ENCODE data around the gene BCL7A. TPM values are rescaled to one million over a fixed set of nuclear protein-coding genes. Genes with fewer than 3 reads are reported as not detected.
A peak's percentile ranks its signal among the peaks of the same experiment; 100 is the strongest.

BCL7A gene
- total and polyA plus RNA-seq, 10 of the 15 experiments (the other 5 are each of a cell fraction or from before 2014, with no cell fraction given): 0.37 to 17.2 (median 11.7) TPM

- H2AFZ ChIP-seq (ENCODE audit: control insufficient read depth, low read depth, low read length): no peak overlapping the region
- DNase-seq (ENCODE audit: low read depth, low spot score): no peak
- no peak for FAIRE-seq
- ChIA-PET RAD21 (ENCODE audit: unreplicated experiment) (interaction anchor here (0.6 kb wide), 1 partner anchor 103 kb away, joined by 3 read pairs; no protein-coding TSS in a partner anchor), SMC1A (ENCODE audit: uncharacterized antibody, unreplicated experiment) (interaction anchor here (0.6 kb wide), 1 partner anchor 1169 kb away, joined by 3 read pairs; no protein-coding TSS in a partner anchor), POLR2A (no interaction called here), CTCF (interaction anchor here (0.6 to 0.7 kb wide), 2 partner anchors 158 to 312 kb away, joined by 3 read pairs; no protein-coding TSS in a partner anchor)
- H3K4me3 ChIP-seq: no peak overlapping the region
- no peaks in the 10 kb centered on the region for H3K79me2 ChIP-seq (ENCODE audit: control insufficient read depth, insufficient read depth, low read length)
- no TSS peak for BruUV-seq (replicated peaks)
- H3K36me3 ChIP-seq (ENCODE audit: control insufficient read depth in 2 of 2, insufficient read depth in 2 of 2, low read length in 1 of 2): no peaks in the 10 kb centered on the region; a peak in 1 of 4 replicates
- no peaks in the 10 kb centered on the region for H3K9me3 ChIP-seq (replicated peaks; ENCODE audit: control insufficient read depth, insufficient read depth, low read length)
- H3K9ac ChIP-seq (ENCODE audit: control insufficient read depth, insufficient read depth, low read length): no peak overlapping the region
- H3K4me2 ChIP-seq (ENCODE audit: control insufficient read depth, insufficient read depth): 0 out of 2 replicates have a peak overlapping the region, but pooled peaks have one; percentile 17
- peaks cover 33% of the 10 kb centered on the region for H3K4me1 ChIP-seq (ENCODE audit: control insufficient read depth, insufficient read depth, low read length)
- TF ChIP-seq ELK1 (IDR thresholded peaks at IDR 0.05; ENCODE audit: low read depth, low read length) (no peak), E2F4 (IDR thresholded peaks at IDR 0.05; ENCODE audit: low read depth, low read length) (no peak), SP1 (IDR thresholded peaks at IDR 0.05; ENCODE audit: low read depth, low read length) (no peak), GATAD2B (conservative IDR thresholded peaks at IDR 0.05; ENCODE audit: low read depth) (no peak), SPI1 (IDR thresholded peaks at IDR 0.05; ENCODE audit: borderline replicate concordance, insufficient read depth, low read depth, low read length) (no peak), SMAD1 (IDR thresholded peaks at IDR 0.05; ENCODE audit: low read depth, partially characterized antibody) (no peak), RAD21 (IDR thresholded peaks at IDR 0.05; ENCODE audit: insufficient read depth, low read depth, low read length) (no peak), EED (IDR thresholded peaks at IDR 0.05; ENCODE audit: low read depth) (no peak)
- 0 out of 4 replicates have a peak, but pooled peaks cover 0 to 3% of the 10 kb centered on the region in 2 experiments for H3K27me3 ChIP-seq (replicated peaks in 1 of 2; ENCODE audit: control insufficient read depth in 2 of 2, insufficient read depth in 2 of 2, low read length in 1 of 2)
- no peak overlapping the region for H3K27ac ChIP-seq (ENCODE audit: control insufficient read depth, insufficient read depth)
- no peaks in the 10 kb centered on the region for H4K20me1 ChIP-seq (ENCODE audit: control insufficient read depth, insufficient read depth)
- in situ Hi-C loops (cut with MboI) (no loop called here), intact Hi-C loops (cut with micrococcal nuclease; ENCODE audit: unreplicated experiment) (no loop called here)
- no peak for ATAC-seq
- 7% methylated on average over 11 of the region's 11 CpGs for WGBS (ENCODE audit: insufficient coverage, insufficient replicate concordance, low lambda C conversion rate, missing lambda C conversion rate)
These were observed 10.9 kb downstream of the BCL7A start for GRCh38 chr12:122032580-122032979.

All from GM12878 (cell line).